Ishikawa (cell line): ENCODE data around the gene MKX.

Experiments
- CEBPB ChIP-seq: IDR thresholded peaks from 2 replicates; pipeline ENCODE4 v1.6.1; 2012
- CREB1 ChIP-seq: IDR thresholded peaks from 2 replicates; pipeline ENCODE4 v1.6.1; 2012; ENCODE audit warnings: low read depth
- EGR1 ChIP-seq: IDR thresholded peaks from 2 replicates; pipeline ENCODE4 v1.6.1; 2012
- EP300 ChIP-seq: IDR thresholded peaks from 2 replicates; pipeline ENCODE4 v1.6.1; 2012; ENCODE audit warnings: borderline replicate concordance
- FOXM1 ChIP-seq: IDR thresholded peaks from 2 replicates; pipeline ENCODE4 v1.6.1; 2012; ENCODE audit warnings: low read depth, borderline replicate concordance
- MAX ChIP-seq: IDR thresholded peaks from 2 replicates; pipeline ENCODE4 v1.6.1; 2012
- RAD21 ChIP-seq: IDR thresholded peaks from 2 replicates; pipeline ENCODE4 v1.6.1; 2012; ENCODE audit warnings: low read depth
- REST ChIP-seq: IDR thresholded peaks from 2 replicates; pipeline ENCODE4 v1.6.1; 2012; ENCODE audit warnings: low read depth, mild to moderate bottlenecking
- TAF1 ChIP-seq: IDR thresholded peaks from 2 replicates; pipeline ENCODE4 v1.6.1; 2012; ENCODE audit warnings: low read depth, mild to moderate bottlenecking
- TCF12 ChIP-seq: IDR thresholded peaks from 2 replicates; pipeline ENCODE4 v1.6.1; 2012; ENCODE audit warnings: low read depth
- TEAD4 ChIP-seq: IDR thresholded peaks from 2 replicates; pipeline ENCODE4 v1.6.1; 2012
- USF1 ChIP-seq: IDR thresholded peaks from 2 replicates; pipeline ENCODE4 v1.6.1; 2012
- YY1 ChIP-seq: IDR thresholded peaks from 2 replicates; pipeline ENCODE4 v1.6.1; 2012; ENCODE audit warnings: low read depth
- ZBTB7A ChIP-seq: IDR thresholded peaks from 2 replicates; pipeline ENCODE4 v1.6.1; 2012; ENCODE audit warnings: low read depth

MKX gene

GRCh38 chr10:27744802-27745731, 552 bp downstream of the MKX start:
- no peak; the same call in 1 of the 2 replicates for TF ChIP-seq ZBTB7A
- 0 out of 2 replicates have a peak, but pooled peaks have one; percentile 12 for TF ChIP-seq TCF12
- TF ChIP-seq EGR1 = no peak
- no peak for TF ChIP-seq CEBPB
- TF ChIP-seq USF1 = no peak
- TF ChIP-seq FOXM1 = no peak
- TF ChIP-seq MAX = peak; percentile 53; the same call in 1 of the 2 replicates
- no peak for TF ChIP-seq TEAD4

GRCh38 chr10:27743877-27744801, 1.5 kb downstream of the MKX start:
- TF ChIP-seq REST (peak; percentile 44; the same call in 1 of the 2 replicates), TEAD4 (no peak), ZBTB7A (peak; percentile 59; the same call in 1 of the 2 replicates), MAX (peak; percentile 90), TAF1 (no peak), TCF12 (no peak), CEBPB (no peak), EGR1 (0 out of 2 replicates have a peak, but pooled peaks have one; percentile 17), RAD21 (peak; percentile 2; the same call in 1 of the 2 replicates)

GRCh38 chr10:27743012-27743876, 2.4 kb downstream of the MKX start:
- TF ChIP-seq USF1 (no peak), ZBTB7A (peak; percentile 52; the same call in 1 of the 2 replicates), RAD21 (no peak), TCF12 (0 out of 2 replicates have a peak, but pooled peaks have one; percentile 12)

- TF ChIP-seq REST (no peak), RAD21 (peak; percentile 78), EP300 (0 out of 2 replicates have a peak, but pooled peaks have one; percentile 11), ZBTB7A (no peak), CREB1 (peak; percentile 69), MAX (0 out of 2 replicates have a peak, but pooled peaks have one; percentile 32), YY1 (peak; percentile 9; the same call in 1 of the 2 replicates), TAF1 (peak; percentile 78; the same call in 1 of the 2 replicates), CEBPB (peak; percentile 73), TCF12 (peak; percentile 49; the same call in 1 of the 2 replicates), EGR1 (no peak)
Observed at GRCh38 chr10:27742195-27743011, 3.2 kb downstream of the MKX start.
